ENCODE data around the gene DEK.

Gene DEK

GRCh38 chr6:18245642-18246041 is 18.7 kb downstream of the DEK start:
- Histone ChIP-seq H3K4me3 (ENCODE audit: low read depth, low read length) (no peak overlapping the region), H3K27ac (no peak overlapping the region), H3K36me3 (replicated peaks) (peaks cover 5% of the 10 kb centered on the region), H3K27me3 (replicated peaks) (no peaks in the 10 kb centered on the region)
- TF ChIP-seq, protein P1, sequence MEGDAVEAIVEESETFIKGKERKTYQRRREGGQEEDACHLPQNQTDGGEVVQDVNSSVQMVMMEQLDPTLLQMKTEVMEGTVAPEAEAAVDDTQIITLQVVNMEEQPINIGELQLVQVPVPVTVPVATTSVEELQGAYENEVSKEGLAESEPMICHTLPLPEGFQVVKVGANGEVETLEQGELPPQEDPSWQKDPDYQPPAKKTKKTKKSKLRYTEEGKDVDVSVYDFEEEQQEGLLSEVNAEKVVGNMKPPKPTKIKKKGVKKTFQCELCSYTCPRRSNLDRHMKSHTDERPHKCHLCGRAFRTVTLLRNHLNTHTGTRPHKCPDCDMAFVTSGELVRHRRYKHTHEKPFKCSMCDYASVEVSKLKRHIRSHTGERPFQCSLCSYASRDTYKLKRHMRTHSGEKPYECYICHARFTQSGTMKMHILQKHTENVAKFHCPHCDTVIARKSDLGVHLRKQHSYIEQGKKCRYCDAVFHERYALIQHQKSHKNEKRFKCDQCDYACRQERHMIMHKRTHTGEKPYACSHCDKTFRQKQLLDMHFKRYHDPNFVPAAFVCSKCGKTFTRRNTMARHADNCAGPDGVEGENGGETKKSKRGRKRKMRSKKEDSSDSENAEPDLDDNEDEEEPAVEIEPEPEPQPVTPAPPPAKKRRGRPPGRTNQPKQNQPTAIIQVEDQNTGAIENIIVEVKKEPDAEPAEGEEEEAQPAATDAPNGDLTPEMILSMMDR (IDR thresholded peaks at IDR 0.05; ENCODE audit: low read depth, low read length, missing control alignments): no peak
- in situ Hi-C loops (cut with HindIII; ENCODE audit: low pct_ligation_motif_present, low sequenced_read_pairs): no loop called here
- no peak for DNase-seq

GRCh38 chr6:18245079-18245478 is 19.3 kb downstream of the DEK start:
- TF ChIP-seq, protein P1 (IDR thresholded peaks at IDR 0.05; ENCODE audit: low read depth, low read length, missing control alignments): no peak
- H3K27me3 ChIP-seq (replicated peaks): no peaks in the 10 kb centered on the region

GRCh38 chr6:18244251-18244650 is 20.1 kb downstream of the DEK start:
- no peak for DNase-seq
- Histone ChIP-seq H3K4me3 (ENCODE audit: low read depth, low read length) (no peak overlapping the region), H3K36me3 (replicated peaks) (peaks cover 5% of the 10 kb centered on the region), H3K27me3 (replicated peaks) (no peaks in the 10 kb centered on the region), H3K27ac (no peak overlapping the region)
- in situ Hi-C loops (cut with HindIII; ENCODE audit: low pct_ligation_motif_present, low sequenced_read_pairs): no loop called here
- TF ChIP-seq, protein P1 (IDR thresholded peaks at IDR 0.05; ENCODE audit: low read depth, low read length, missing control alignments): no peak

More at GRCh38 chr6:18245079-18245478, 19.3 kb downstream of the DEK start:
- DNase-seq: no peak
- in situ Hi-C loops (cut with HindIII; ENCODE audit: low pct_ligation_motif_present, low sequenced_read_pairs): no loop called here
- no peak overlapping the region for H3K4me3 ChIP-seq (ENCODE audit: low read depth, low read length)
- H3K27ac ChIP-seq: no peak overlapping the region
- H3K36me3 ChIP-seq (replicated peaks): peaks cover 5% of the 10 kb centered on the region

DNA sequence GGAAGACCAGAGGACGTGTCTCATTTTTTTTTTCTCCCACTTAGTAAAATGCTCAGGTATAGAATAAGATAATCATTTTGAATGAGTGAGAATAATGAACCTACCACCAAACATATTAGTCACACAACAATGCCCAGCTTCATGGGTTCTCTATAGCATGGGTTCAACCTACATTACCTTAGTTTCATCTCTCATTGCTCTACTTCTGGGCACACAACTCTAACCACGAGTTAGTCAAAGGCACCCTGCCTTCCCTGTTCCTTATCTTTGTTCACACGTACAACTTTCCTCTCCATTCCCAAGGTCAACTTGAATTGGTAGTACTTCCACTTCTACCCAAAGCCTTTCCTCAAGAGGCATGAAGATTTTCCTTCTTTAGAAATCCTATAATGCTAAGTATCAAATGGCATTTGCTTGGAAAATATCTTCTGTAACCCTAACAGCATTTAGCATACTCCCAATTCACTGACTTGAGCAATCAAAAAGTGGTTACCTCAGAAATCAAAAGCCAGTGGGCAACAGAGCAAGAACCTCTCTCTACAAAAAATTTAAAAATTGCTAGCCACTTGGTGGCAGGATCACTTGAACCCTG is 20.9 kb downstream of the DEK start:
- DNase-seq: no peak
- Histone ChIP-seq H3K27ac (no peak overlapping the region), H3K27me3 (replicated peaks) (no peaks in the 10 kb centered on the region), H3K36me3 (replicated peaks) (peaks cover 5% of the 10 kb centered on the region), H3K4me3 (ENCODE audit: low read depth, low read length) (no peak overlapping the region)
- in situ Hi-C loops (cut with HindIII; ENCODE audit: low pct_ligation_motif_present, low sequenced_read_pairs): no loop called here
- TF ChIP-seq, protein P1 (IDR thresholded peaks at IDR 0.05; ENCODE audit: low read depth, low read length, missing control alignments): no peak

GRCh38 chr6:18242062-18242851 is 22.1 kb downstream of the DEK start:
- no peaks in the 10 kb centered on the region for H3K27me3 ChIP-seq (replicated peaks)
- H3K4me3 ChIP-seq (ENCODE audit: low read depth, low read length): no peak overlapping the region
- TF ChIP-seq, protein P1 (IDR thresholded peaks at IDR 0.05; ENCODE audit: low read depth, low read length, missing control alignments): no peak
- peaks cover 5% of the 10 kb centered on the region for H3K36me3 ChIP-seq (replicated peaks)
- DNase-seq: peak; percentile 92
- in situ Hi-C loops (cut with HindIII; ENCODE audit: low pct_ligation_motif_present, low sequenced_read_pairs): no loop called here
- peak overlapping the region; percentile 67 for H3K27ac ChIP-seq

All from brain microvascular endothelial cell (primary cell).